Activated CD8-positive, alpha-beta memory T cell treated with anti-CD3 and anti-CD28 coated beads, Interleukin-2, amount 50 U/mL, for 24 hours (primary cell): ENCODE measurements around the gene ASB15.
"Not testable (repeated sequence)": the region's sequence is repeated elsewhere in the genome, so short reads cannot be mapped to it uniquely, and the experiment has no call there.

ENCODE experiments used
- DNase-seq: peaks from one replicate; pipeline ENCODE4 v3.0.0-alpha.2; 2020; ENCODE audit errors: extremely low read depth

The ASB15 gene

DNA sequence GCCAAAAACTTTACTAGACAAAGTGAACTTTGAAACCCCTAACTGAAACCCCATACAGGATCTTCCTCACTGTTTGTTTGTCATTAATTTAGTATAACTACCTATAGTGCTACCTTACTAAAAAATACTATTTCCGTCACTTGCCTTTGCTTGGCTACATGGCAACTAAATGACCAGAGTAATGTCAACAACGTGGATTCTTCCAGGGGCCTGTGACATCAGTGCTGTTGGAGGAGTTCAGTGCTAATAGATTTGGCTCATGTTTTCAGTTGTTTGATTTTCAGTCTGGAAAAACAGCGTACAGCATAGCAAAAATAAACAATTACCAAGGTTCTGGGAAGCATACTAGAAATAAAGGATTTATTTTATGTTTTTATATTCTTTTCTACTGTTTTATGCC, 3.0 kb upstream of the ASB15 start:
- no peak for DNase-seq

DNA sequence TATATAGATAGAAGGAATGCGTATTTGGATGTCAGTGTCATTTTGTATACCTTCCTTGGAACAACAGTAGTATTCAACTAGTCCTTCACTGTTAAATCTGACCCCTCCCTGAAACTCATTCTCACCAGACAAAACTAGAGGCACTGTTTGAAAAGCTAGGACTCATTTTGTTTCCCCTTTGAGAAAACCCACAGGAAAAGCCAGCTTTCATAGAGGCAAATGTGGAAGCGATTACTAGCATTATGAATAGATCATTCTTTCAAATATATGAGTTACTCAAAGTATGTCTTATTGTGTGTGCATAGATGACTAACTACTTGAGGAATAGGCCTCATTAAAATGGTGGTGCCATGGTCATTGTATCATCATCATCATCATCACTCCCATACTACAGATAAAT, 1.9 kb upstream of the ASB15 start:
- DNase-seq = no peak

DNA sequence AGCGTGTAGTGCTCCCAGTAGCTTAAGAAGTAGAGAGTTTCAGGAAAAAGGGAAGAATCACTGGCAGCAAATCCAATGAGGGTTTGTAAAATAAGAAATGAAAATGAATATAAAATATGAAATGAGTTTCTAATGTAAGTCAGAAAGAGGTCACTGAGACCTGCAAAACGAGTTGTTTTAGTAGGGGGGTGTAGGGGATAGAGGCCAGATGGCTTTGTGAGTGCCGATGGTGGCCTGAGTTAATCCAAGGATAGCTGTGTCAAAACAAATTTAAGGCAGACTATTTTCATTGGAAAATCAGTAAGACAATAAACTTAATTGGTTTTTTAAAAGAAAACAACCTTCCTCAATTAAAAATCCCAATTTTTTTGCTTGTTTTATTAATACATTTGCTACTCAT, 745 bp upstream of the ASB15 start:
- DNase-seq = no peak

DNA sequence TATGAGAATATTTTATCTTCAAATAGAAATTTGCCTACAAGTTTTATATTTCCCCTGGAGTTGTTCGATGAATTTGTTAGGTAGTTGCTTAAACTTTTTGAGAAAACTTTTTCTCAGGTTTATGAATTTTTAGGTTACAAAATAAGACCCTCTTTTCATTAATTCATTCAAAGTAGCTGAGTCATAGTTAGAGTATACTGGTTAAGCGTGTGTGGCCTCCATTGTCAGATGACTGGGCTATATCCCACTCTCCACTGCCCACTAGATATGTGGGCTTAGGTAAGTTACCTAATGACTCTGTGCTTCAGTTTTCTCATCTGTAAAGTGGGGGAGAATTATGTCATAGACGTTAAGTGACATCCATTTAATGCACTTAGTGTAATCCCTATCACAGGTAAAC, 1.0 kb downstream of the ASB15 start:
- DNase-seq = no peak

DNA sequence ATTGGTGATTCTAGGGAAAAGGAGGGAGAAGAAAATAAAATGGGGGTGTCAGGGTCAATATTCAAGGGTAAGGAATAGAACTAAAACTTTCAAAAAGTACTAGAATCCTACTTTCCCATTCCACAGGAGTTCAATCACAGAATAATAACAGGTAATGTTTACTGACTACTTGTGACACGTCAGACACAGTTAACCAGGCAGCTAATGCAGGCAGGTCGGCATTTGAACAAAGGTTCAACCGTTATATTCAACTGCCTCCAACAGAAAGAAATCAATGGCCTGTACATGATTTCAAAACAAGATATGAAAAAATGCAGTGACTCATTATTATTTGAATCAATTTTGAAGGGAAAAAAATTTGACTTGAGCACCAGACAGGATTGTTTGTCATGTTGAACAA, 3.1 kb downstream of the ASB15 start:
- DNase-seq = no peak

DNA sequence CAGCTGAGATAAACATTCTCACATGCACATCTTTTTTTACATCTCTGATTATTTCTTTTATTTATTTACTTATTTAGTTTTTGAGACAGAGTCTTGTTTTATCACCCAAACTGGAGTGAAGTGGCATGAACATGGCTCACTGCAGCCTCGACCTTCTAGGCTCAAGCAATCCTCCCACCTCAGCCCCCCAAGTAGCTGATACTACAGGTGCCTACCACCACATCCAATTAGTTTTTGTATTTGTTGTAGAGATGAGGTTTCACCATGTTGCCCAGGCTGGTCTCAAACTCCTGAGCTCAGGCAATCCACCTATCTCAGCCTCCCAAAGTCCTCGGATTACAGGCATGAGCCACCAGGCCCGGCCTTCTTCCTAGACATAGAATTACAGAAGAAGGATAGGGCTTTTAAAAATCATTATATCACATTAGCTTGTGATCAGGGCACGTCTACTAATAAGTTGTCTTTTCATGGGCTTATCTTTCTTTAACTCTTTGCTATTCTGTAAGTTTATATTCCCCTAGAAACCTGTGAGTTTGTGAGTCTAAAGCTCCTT, 5.9 kb downstream of the ASB15 start:
- no peak for DNase-seq

DNA sequence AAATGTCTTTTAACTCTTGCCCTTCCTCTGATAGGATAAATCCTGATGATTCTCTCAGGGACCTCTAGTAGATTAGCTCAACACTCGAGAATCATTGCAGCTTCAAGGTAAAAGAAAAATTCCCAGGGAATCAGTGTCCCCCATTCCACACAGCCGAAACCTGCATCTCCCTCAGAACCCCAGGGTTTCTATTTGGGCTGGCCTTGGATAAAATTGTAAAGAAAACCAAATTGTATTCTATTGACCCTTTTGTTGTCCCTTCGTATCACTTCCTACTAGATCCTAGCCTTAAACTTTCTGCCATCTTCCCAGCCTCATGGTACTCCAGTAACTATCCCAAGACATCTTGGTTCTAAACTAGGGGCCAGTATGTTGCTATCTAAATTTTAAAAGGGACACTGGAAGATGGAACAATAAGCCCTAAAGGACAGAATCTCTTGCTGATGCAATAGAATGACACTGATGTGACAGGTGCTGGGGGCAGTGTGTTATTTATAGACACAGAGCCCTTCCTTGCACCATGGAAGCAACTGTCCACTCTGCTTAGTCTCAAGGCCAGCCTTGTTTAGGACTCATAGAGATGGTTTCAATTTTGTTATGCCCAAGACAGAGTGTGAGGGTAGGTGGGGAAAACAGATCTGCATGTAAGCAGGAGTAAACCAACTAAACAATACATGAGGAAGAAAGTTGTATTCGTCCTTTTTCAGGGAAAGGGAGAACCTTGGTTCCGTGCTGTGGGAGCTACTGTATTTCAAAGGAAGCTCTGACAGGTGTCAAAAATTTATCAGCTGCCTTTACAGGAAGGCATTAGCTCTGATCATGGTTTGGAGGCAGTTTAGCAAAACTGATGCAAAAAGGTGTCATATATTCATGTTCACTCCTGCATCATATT, 7.6 kb downstream of the ASB15 start:
- DNase-seq = no peak

DNA sequence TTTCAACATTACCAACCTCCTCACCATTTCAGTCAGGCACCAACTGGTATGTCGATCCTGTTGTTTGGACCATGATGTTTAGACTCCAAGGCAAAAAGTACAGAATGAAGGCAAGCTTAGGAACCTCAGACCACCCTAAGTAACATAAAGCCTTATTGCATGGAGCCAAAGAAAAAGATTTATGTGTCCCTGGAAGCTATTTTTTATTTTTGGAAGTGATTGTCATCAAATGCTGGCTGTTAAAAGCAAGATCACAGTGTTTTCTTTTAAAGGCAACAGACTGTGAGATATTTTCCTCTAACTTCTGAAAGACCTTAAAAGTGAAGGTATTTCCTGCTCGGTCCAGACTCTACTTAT, 8.2 kb downstream of the ASB15 start:
- no peak for DNase-seq

DNA sequence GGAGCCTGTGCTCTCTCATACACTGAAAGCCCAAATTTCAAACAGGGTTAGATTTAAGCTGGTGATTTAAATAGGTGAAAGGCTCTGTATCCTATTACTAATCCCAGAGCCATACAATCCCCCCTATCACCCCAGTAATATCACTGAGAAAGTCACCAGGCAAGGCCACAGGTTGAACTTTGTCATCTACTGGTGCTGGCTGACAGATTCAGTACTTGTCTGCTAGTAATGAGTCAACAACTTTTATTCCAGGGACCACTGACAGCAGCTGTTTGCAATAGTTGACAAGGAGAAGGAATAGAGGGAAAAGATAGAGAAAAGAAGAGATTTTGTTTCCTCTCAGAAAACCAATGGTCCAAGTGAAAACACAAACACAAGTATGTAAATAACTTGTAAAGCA, 10.4 kb downstream of the ASB15 start:
- DNase-seq = no peak

DNA sequence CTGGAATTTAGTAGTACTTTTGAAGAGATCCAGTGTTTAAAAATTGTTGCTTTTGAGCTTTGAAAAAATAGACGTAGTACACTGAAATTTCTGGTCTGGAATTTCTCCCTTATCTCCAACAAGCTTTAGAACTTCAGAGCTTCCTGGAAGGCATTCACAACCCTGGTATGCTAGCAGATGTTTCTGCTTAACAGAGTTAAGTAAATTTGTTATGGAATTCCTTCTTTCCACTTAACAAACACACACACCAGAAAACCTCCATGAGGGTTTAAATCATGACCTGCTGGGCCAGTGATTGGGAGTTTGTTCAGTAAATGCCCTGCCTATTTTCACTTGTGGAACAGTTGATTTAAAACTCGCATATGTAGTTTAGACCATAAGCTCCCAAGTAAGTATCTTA, 13.7 kb downstream of the ASB15 start:
- no peak for DNase-seq

DNA sequence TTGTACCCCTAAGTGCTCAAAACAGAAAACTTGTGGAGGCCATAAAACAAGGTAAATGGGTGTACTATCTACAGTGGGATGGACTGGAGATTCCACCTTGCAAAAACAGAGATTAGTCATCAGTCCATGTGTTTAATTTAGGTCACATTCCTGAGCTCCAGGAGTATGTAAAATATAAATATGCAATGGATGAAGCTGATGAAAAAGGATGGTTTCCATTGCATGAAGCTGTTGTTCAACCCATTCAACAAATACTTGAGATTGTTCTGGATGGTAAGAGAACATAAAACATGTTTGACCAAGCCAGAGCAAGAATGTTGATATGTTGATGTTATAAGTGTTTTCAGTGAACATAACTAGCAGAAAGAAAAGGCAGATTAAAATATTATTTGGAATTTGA, 14.6 kb downstream of the ASB15 start:
- no peak for DNase-seq

DNA sequence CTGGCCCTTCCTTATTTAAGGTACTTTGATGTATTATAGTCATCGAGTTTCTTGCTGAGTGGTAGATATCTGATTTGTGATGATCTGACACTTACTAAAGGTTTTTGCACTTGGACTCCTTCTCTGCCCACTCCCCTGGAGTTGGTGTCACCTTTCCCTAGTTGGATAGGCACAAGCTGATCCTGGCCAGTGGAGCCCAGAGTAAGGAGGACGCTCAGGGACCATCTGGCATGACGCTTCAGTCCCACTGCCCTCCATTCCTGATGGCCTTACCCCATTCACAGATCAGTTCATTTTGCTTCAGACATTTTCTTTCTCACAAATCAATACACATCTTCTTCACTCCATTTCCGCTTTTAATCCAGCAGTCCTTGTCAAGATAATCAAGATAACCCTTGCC, 20.1 kb downstream of the ASB15 start:
- DNase-seq = no peak

DNA sequence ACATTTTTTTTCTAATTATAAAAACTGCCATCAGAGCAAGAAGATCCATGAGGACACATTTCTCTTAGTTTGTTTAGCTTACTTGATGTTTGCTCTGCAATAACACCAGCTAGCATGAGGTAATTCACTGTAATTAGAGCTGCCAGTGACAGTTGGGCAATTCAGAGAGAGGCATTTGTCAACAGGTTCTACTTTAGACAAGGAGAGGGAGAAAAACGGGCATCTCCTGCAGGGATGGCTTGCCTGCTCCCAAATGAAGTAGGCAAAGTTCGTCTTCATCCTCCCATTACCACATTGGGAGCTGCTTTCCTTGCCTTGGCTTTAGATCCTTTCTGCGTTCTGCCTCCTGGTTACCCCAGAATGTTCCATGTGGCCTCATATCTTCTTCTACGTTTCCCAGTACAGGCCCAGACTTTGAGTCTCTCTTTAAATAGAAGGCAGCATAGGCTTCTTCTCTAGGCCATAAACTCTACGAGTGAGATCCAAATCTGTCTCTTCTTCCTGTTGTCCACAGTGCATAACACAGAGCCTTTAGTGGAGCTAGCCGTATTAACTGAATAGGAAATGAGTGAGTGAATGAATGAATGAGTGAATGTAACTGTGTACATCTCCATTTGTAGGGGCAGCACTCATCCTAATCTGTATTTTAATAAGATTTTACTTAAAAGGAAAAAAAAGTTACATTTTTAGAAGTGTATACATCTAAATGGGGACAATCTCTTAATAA, 21.2 kb downstream of the ASB15 start:
- no peak for DNase-seq

DNA sequence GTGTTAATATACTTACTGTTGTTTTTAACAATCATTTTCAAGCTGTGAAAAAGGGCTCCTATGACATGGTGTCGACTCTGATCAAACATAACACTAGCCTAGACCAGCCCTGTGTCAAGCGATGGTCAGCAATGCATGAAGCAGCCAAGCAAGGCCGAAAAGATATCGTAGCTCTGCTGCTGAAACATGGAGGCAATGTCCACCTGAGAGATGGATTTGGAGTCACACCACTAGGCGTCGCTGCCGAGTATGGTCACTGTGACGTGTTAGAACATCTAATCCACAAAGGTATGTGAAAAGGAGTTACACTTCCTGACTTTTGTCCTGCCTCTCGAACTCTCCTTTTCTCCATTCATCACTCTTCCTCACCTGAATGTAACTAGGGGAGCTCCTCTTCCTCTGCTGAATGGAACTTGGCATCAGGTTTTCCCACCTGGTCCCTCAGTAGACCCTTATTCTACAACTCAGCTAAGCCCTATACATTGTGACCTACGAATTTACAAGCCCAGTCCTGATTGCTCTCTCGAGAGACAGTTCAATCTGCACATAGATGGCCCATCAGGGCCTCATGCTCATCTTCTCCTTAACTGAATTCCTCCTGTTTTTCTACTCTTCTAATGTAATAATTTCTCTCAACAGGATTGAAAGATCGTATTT, 23.0 kb downstream of the ASB15 start:
- peak; percentile 13 for DNase-seq

DNA sequence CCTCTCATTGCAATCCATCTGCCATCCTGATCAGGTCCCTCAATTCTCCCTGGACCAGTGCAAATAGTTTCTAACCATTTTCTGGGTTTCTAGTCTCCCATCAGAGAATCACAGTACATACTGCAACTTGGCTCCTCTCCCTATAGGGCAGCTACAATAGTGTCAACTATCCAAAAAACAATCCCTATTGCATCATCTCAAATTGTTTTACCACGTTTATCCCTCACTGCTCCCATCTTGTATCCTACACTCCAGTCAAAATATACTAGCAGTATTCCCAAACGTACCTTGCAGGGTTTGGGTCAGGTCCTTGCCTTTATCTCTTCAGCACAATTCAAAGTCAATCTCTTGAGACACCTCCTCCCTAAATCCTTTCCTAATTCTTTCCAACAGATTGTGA, 23.6 kb downstream of the ASB15 start:
- no peak for DNase-seq

DNA sequence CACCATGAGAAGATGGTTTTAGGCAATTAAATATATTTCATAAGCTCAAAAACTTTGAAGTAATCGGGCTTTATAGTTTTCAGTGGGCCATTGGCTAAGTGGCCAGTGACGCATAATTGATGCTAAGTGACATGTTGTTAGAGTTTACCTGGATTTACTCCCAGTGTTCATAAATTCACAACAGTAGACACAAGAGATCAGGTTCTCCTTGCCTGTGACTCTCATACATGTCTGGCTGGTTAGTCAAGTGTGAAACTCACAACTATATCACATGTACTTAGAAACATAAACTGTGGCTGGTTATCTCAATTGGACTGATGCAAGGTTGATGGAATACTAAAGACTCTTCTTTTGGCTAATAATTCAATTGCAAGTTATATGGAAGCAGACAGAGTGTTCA, 26.2 kb downstream of the ASB15 start:
- DNase-seq = no peak

DNA sequence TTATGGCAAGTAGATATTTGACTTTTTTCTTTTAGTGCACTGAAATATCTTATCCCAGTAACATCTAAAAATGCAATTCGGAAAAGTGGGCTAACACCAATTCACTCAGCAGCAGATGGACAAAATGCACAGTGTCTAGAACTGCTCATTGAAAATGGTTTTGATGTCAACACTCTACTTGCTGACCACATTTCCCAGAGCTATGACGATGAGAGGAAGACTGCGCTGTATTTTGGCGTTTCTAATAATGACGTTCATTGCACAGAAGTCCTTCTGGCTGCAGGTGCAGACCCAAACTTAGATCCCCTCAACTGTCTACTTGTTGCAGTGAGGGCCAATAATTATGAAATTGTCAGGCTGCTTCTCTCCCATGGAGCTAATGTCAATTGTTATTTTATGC, 27.2 kb downstream of the ASB15 start:
- DNase-seq = no peak

DNA sequence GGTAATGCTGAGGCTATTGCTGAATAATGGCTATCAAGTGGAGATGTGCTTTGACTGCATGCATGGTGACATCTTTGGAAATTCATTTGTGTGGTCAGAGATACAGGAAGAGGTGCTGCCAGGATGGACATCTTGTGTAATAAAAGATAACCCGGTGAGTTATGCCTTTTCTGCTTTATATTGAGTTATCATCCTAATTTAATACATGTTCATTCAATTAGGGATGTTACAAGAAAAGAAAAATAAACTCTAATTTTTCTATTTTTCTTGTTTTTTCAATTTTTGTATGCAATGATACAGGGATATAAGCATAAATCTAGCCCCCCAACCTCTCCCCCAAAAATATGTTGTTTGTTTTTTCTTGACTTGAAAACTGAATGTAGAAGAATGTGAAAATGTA, 27.7 kb downstream of the ASB15 start:
- no peak for DNase-seq

DNA sequence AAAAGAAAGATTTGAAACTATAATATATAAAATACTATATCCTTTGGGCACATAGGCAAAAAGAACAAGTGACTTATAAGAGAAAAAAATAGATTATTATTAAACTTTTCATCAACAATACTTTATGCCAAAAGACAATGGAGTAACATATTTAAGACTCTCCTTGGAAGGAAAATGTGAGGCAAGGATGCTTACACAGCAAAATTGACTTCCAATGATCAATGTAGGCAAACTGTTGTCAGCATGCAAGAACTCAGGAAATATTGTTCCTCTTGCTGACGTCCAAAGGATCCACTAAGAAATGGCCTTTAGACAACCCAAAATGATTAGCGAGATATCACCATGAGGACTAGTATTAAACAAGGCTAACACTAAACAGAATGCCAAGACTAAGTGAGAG, 31.2 kb downstream of the ASB15 start:
- no peak for DNase-seq

DNA sequence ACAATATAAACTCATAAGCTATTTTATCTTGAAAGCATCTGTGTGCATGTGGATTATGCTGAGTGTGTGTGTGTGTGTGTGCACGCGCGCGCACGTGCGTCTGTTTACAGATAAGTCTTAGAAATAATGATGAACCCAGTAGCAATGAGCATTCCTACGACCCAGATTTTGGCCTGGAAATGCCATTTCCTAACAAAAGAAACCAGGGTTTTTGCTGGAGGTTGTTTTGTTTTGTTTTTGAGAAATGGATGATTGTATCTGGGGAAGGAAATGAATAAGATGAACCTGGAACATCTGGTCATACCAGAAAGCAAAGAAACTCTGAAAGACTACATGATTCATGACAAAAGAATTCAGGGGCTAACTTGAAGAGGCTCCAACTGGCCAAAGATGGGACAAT, 31.9 kb downstream of the ASB15 start:
- no peak for DNase-seq

DNA sequence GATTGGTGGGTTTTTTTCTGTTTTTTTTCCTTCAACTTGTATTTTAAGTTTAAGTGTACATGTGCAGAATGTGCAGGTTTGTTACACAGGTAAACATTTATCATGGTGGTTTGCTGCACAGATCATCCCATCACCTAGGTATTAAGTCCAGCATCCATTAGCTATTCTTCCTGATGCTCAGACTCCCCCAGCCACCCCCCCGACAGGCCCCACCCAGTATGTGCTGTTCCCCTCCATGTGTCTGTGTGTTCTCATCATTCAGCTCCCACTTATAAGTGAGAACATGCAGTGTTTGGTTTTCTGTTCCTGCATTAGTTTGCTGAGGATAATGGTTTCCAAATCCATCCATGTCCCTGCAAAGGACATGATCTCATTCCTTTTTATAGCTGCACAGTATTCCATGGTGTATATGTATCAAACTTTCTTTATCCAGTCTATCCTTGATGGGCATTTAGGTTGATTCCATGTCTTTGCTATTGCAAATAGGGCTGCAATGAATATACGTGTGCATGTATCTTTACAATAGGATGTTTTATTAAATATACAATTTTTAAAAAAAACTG, 32.5 kb downstream of the ASB15 start:
- DNase-seq = not testable (repeated sequence)
